Loucy (cell line): ENCODE measurements around the gene UNC13D.
A peak's percentile ranks its signal among the peaks of the same experiment; 100 is the strongest.

Experiments
- H2AFZ ChIP-seq: fragments of 200-600 bp; sonication (generic); 2 replicates; pipeline ENCODE4 v1.6.0; 2016; ENCODE audit warnings: antibody characterized with exemption, mild to moderate bottlenecking, low read length, moderate library complexity
- H3F3A ChIP-seq: fragments of 200-600 bp; 2 replicates; pipeline ENCODE4 v1.6.0; 2016; ENCODE audit warnings: antibody characterized with exemption, low read depth, mild to moderate bottlenecking
- H3K27me3 ChIP-seq: fragments of 200-600 bp; sonication (generic); 2 replicates; pipeline ENCODE4 v1.6.1; 2014; ENCODE audit warnings: low read length, mild to moderate bottlenecking; ENCODE audit not compliant: insufficient read depth, poor library complexity, severe bottlenecking
- H3K36me3 ChIP-seq: fragments of 200-600 bp; sonication (generic); 2 replicates; pipeline ENCODE4 v1.6.1; 2016; ENCODE audit warnings: low read length; ENCODE audit not compliant: insufficient read depth
- H3K4me1 ChIP-seq: fragments of 200-600 bp; sonication (generic); 2 replicates; pipeline ENCODE4 v1.5.1; 2014; ENCODE audit warnings: low read length, mild to moderate bottlenecking; ENCODE audit not compliant: insufficient read depth, poor library complexity, severe bottlenecking
- H3K4me2 ChIP-seq: fragments of 200-600 bp; sonication (generic); 2 replicates; pipeline ENCODE4 v1.6.0; 2014; ENCODE audit warnings: antibody characterized with exemption, low read length, low read depth, mild to moderate bottlenecking; ENCODE audit not compliant: poor library complexity, severe bottlenecking
- H3K4me3 ChIP-seq: fragments of 200-600 bp; sonication (generic); 2 replicates; pipeline ENCODE4 v1.5.1; 2014; ENCODE audit warnings: low read length, mild to moderate bottlenecking, mixed read lengths; ENCODE audit not compliant: poor library complexity, severe bottlenecking
- H3K79me2 ChIP-seq: fragments of 200-600 bp; sonication (generic); 2 replicates; pipeline ENCODE4 v1.6.1; 2014; ENCODE audit warnings: low read length; ENCODE audit not compliant: insufficient read depth
- H3K9ac ChIP-seq: fragments of 200-600 bp; sonication (generic); 2 replicates; pipeline ENCODE4 v1.6.0; 2014; ENCODE audit warnings: mild to moderate bottlenecking, low read depth, low read length, moderate library complexity; ENCODE audit not compliant: poor library complexity, severe bottlenecking
- H3K9me2 ChIP-seq: fragments of 200-600 bp; sonication (generic); replicated peaks from 2 replicates; pipeline ENCODE4 v1.6.1; 2016; ENCODE audit warnings: low read depth, low read length, mixed read lengths
- H3K9me3 ChIP-seq: fragments of 200-600 bp; sonication (generic); 2 replicates; pipeline ENCODE4 v1.6.1; 2014; ENCODE audit warnings: mild to moderate bottlenecking, antibody characterized with exemption, low read length, low read depth; ENCODE audit not compliant: insufficient read depth
- H4K20me1 ChIP-seq: fragments of 200-600 bp; sonication (generic); 2 replicates; pipeline ENCODE4 v1.6.0; 2014; ENCODE audit warnings: antibody characterized with exemption, low read length, mild to moderate bottlenecking; ENCODE audit not compliant: insufficient read depth, poor library complexity, severe bottlenecking
- CTCF ChIP-seq: fragments of 200-600 bp; sonication (generic); conservative IDR thresholded peaks from 2 replicates; pipeline ENCODE4 v1.5.1; 2014; ENCODE audit warnings: mild to moderate bottlenecking, antibody characterized with exemption, low read length
- EZH2phosphoT487 ChIP-seq: fragments of 200-600 bp; IDR thresholded peaks from 2 replicates; pipeline ENCODE4 v1.6.1; 2018; ENCODE audit warnings: antibody characterized with exemption, mild to moderate bottlenecking, moderate library complexity, borderline replicate concordance

Gene UNC13D

GRCh38 chr17:75793460-75793859 lies 50.7 kb downstream of the UNC13D start:
- H3K79me2 ChIP-seq: peaks cover 94% of the 10 kb centered on the region
- H3K9ac ChIP-seq: no peak overlapping the region

GRCh38 chr17:75791254-75791653 lies 53.0 kb downstream of the UNC13D start:
- Histone ChIP-seq H3K9ac (no peak overlapping the region), H3K4me1 (peaks cover 46% of the 10 kb centered on the region), H3K79me2 (peaks cover 99% of the 10 kb centered on the region)

More at GRCh38 chr17:75793460-75793859, 50.7 kb downstream of the UNC13D start:
- Histone ChIP-seq H4K20me1 (peaks cover 35% of the 10 kb centered on the region), H3K4me2 (peak overlapping the region; percentile 15), H3K36me3 (peaks cover 34% of the 10 kb centered on the region; the same call in 1 of the 2 replicates), H3K9me3 (no peaks in the 10 kb centered on the region), H3K27me3 (no peaks in the 10 kb centered on the region), H3K4me1 (peaks cover 31% of the 10 kb centered on the region), H2AFZ (no peak overlapping the region), H3F3A (no peaks in the 10 kb centered on the region), H3K9me2 (no peaks in the 10 kb centered on the region), H3K4me3 (no peak overlapping the region)
- TF ChIP-seq CTCF: no peak
- no peak for TF ChIP-seq EZH2phosphoT487

GRCh38 chr17:75785016-75785890 lies 59.0 kb downstream of the UNC13D start:
- H3K36me3 ChIP-seq: no peaks in the 10 kb centered on the region; the same call in 1 of the 2 replicates
- TF ChIP-seq EZH2phosphoT487 (no peak), CTCF (no peak)
- H3K27me3 ChIP-seq: no peaks in the 10 kb centered on the region
- H2AFZ ChIP-seq: peak overlapping the region; percentile 66; the same call in 1 of the 2 replicates
- peak overlapping the region; percentile 95 for H3K4me2 ChIP-seq
- H4K20me1 ChIP-seq: peaks cover 5% of the 10 kb centered on the region
- H3F3A ChIP-seq: no peaks in the 10 kb centered on the region; the same call in 1 of the 2 replicates
- no peaks in the 10 kb centered on the region for H3K9me3 ChIP-seq
- peaks cover 58% of the 10 kb centered on the region for H3K79me2 ChIP-seq
- no peaks in the 10 kb centered on the region for H3K9me2 ChIP-seq
- H3K4me1 ChIP-seq: peaks cover 48% of the 10 kb centered on the region
- H3K9ac ChIP-seq: peak overlapping the region; percentile 100
- peak overlapping the region; percentile 92 for H3K4me3 ChIP-seq

More at GRCh38 chr17:75791254-75791653, 53.0 kb downstream of the UNC13D start:
- no peaks in the 10 kb centered on the region for H3K9me2 ChIP-seq
- peaks cover 24% of the 10 kb centered on the region; the same call in 1 of the 2 replicates for H3K36me3 ChIP-seq
- peaks cover 35% of the 10 kb centered on the region for H4K20me1 ChIP-seq
- no peaks in the 10 kb centered on the region for H3K27me3 ChIP-seq
- H3K4me3 ChIP-seq: no peak overlapping the region
- no peak for TF ChIP-seq CTCF
- no peak for TF ChIP-seq EZH2phosphoT487
- H3F3A ChIP-seq: no peaks in the 10 kb centered on the region
- H2AFZ ChIP-seq: no peak overlapping the region
- H3K9me3 ChIP-seq: no peaks in the 10 kb centered on the region
- H3K4me2 ChIP-seq: peak overlapping the region; percentile 15
